HG02884 (cell line): ENCODE data around the gene TMX3.

ENCODE experiments used
- ATAC-seq: cut with Tn5 transposase; IDR thresholded peaks from one replicate; pipeline ENCODE4 v1.9.1; 2021; ENCODE audit warnings: mild to moderate bottlenecking, moderate library complexity; ENCODE audit not compliant: unreplicated experiment

TMX3 gene, protein sequence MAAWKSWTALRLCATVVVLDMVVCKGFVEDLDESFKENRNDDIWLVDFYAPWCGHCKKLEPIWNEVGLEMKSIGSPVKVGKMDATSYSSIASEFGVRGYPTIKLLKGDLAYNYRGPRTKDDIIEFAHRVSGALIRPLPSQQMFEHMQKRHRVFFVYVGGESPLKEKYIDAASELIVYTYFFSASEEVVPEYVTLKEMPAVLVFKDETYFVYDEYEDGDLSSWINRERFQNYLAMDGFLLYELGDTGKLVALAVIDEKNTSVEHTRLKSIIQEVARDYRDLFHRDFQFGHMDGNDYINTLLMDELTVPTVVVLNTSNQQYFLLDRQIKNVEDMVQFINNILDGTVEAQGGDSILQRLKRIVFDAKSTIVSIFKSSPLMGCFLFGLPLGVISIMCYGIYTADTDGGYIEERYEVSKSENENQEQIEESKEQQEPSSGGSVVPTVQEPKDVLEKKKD

DNA sequence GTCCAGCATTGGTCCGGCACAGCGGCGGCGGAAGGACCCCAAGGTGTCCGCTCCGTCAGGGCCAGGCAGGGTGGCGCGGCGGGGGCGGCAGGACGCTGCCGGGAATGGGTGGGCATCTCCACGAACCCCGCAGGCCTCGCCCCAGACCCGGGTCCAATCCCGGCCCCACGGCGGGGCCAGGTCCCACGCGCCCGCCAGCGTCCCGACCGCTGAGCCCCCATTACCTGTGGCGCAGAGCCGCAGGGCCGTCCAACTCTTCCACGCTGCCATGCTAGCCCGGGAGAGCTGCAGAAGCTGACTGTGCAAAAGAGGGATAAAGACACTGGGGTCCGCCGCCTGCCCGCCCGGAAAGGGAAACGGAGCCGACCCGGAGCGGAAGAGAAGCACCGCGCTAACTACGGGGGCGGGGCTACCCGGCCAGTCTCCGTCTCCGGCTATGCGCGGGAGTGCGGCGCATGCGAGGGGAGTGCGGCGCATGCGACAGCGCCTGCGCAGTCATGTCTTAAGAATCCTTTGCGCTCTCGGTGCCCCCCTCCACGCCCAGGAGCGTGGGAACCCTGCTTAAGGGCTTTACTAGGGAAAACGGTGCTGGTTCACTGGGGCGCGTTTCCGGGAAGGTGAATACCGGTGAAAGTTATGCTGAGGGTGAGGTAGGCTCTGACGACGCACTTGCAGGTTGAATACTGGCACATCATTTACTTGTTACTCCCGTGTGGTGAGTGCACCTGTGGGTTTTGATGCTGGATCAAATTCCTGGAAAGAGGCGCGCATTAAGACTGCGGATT, at the start of gene TMX3:
Gene TMX3, minus strand, starts transcription at position 397 of the 785 bp plus-strand sequence. Its CDS starts 127 bp downstream, at position 270.
- peak; percentile 94 for ATAC-seq

DNA sequence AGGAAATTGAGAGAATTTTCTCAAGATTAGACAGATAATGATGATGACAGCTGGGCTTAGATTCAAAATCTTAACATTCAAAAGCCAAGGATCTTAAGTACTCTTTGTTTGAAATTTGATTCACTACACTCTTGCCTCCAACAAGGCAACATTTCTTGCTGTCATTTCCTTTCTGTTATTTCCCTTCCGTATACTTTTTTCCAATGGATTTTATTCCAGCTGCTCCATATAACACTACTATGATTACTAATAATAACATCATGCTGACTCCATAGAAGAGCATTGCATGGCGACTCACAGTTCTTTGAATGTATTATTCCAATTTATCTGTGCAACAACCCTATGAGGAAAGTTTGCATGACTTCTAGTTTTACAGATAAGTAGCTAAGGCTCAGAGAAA, 49.1 kb upstream of the TMX3 start:
- no peak for ATAC-seq

DNA sequence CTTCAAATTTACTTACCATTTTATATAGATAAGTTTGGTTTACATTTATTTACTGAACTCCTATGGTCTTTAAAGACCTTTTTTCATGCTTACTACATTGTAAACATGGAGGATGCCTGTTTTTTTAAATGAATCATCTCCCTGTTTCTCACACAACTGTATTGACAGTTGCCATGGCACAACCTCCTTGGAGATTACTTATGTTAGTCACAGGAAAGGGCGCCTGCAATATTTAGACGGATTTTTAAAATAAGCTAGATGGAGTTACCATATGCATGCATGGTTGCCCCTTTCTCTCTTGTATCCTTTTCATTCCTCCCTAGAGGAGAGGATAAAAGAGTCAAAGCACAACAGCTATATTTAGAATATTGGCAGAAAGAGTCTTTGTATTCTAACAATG, 48.2 kb upstream of the TMX3 start:
- no peak for ATAC-seq

DNA sequence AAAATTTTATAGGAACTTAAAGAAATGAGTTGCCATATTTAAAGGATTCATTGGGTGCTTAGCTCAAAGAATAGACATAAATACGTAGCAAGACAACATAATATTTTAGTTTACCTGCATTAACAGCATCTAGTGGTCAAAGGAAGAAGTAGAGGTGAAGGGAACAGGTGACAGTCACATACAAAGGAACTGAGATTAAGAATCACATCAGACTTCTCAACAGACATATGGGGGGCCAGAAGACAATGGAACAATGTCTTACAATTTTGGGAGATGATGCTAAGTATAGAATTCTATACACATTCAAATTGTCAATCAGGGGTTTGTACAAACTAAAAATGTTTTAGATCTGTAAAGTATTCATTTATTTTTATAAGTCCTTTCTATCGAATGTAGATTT, 44.4 kb upstream of the TMX3 start:
- ATAC-seq, result no peak

DNA sequence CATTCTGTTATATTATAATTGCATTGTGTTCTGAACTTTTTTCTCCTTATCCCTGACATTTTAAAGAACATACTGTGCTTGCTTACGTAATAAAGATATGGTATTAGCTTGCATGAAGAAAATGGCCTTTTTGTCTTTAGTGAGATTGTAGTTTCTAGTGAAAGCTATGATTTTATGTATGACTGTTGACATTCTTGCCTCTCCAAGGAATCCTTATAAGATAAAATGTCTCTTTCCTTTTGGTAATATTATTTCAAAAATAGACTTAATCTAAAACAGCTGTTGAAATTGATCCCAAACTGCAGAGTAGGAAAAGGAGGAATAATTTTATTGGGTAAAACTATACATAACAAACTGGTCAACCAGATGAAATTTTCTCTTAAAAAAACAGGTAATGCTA, 42.2 kb upstream of the TMX3 start:
- ATAC-seq, result no peak

DNA sequence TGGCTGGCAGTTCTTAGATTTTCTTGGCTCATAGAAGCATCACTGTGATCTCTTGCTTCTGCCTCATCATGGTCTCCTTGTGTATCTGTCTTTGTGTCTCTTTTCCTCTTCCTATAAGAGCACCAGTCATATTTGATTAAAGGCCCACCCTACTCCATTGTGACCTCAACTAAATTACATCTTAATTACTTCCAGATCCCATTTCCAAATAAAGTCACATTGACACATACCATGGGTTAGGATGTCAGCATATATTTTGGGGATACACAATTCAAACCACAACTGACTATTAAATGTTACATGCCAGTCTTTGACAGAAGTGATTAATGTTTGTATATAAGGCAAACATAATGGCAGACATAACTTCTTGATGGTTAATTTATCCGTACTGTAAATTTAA, 27.3 kb upstream of the TMX3 start:
- no peak for ATAC-seq

DNA sequence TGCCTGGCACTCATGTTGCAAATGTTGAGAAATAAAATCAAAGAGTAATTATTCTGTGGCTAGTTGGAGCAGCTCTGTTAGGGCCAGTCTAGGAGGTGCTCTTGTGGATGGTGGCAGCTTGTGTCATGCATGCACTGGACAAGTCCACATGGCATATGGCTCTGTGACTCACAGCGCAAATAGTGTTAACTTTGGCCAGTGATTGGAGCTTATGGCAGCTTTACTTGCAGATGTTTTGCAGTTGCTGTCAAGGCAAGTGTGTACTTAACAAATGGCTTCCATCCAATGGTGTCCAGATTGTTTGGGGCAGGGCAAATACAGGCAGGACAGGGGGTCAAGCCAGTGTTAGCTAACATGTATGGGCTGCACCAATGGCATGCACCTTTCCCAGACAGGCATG, 26.1 kb upstream of the TMX3 start:
- no peak for ATAC-seq

DNA sequence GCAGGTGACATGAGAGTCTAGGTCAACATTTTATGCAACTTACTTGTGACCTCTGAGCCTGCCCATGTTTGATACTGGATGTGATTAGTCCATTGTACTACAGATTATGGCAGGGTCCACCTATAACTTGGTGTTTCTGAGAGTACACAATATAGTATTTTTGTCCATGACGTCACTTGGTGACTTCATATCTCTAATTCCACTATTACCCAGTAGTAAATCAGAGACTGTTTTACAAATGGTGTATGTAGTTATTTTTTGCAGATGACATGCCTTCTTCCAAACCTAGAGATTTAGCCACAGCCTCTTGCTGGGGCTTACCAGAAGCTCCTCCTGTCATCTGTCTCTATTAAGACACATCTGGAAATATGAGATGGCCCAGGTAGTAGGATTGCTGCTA, 24.6 kb upstream of the TMX3 start:
- no peak for ATAC-seq

DNA sequence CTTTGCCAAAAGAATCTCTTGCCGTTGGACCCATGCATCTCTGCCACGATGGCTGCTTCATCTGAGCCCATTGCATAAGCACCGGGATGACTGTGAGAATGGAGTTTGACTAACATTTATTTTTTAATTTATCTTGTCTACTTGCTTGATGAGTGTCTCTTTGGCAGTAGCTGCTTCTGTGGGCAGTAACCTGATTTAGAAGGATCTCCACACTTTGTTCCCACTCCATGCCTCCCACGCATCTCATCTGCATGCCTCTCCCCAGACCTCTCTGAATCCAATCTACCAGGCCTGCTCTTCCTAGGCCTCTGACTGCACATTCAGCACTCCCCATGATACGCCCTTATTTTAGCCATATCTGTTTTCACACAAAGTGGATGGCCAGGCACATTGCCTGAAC, 23.7 kb upstream of the TMX3 start:
- no peak for ATAC-seq

DNA sequence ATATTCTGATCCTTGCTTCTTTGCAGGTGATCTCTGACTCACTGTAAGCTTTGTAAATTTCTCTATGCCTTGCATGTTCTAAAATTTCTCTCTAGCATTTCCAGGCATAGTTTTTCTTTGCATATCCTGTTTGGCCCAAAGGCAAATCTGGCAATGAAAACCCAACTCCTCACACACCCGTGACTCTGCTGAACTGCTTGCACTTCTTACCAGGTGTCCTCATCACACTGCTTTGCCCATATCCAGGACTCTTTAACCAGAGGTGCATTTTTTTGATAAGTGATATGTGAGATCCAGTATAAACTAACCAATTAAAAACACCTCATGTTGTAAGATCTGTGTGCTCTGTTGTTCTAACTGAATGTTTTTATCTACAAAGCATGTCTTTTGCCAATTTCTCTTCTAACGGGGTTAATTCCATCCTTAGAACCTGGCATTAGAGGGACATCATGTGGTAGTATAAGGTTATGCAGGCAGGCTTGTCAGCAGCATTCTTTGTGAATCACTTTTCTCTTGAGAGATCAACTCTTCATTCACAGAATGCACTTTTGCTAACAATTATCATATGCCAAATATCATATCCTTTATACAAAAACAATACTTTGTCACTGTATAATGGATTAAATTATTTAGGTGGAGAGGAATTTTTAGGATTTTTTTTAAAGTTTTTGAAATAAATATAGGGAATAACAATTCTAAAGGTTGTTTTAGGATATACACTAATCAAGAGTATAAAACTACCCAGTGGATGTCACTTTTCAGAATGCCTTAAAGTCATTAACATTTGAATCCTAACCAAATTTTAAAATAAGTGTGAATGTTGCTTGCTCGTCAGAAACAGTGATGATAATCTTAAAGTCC, 20.8 kb upstream of the TMX3 start:
- peak; percentile 93 for ATAC-seq

DNA sequence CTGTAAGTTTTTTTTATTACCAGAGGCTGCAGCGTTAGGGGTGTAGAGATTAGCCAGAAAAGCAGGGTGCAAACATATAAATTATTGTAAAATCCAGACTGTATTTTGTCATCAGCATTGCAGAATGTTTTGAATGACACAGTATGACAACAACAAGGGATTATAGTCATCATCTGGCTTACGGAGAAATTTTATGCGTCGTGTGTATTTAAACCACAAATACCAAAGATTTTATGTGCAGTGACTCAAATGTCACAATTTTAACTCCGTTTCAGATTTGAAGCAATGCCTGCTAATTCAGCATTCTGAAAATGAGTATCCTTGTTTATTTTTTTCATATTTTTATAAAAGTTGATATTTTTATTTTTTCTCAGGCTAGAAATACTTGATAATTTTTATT, 19.4 kb upstream of the TMX3 start:
- no peak for ATAC-seq

DNA sequence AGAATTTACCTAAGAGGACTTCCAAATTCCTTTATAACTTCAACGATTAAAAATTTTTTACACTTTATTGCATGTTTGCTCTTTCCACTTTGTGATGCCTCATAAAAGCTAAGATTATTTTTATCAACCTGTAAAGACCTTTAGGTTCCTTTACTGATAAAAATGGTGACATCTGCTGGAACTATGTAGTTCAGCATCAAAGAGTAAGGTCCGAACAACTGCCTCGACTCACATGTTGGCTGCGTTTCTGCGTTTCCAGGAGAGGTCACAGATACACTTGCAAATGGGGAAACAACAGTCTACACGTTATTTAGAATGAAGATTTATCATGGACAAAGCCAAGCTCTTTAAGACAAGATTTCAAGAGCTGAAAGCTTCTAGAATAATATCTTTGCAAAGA, 18.8 kb upstream of the TMX3 start:
- no peak for ATAC-seq

DNA sequence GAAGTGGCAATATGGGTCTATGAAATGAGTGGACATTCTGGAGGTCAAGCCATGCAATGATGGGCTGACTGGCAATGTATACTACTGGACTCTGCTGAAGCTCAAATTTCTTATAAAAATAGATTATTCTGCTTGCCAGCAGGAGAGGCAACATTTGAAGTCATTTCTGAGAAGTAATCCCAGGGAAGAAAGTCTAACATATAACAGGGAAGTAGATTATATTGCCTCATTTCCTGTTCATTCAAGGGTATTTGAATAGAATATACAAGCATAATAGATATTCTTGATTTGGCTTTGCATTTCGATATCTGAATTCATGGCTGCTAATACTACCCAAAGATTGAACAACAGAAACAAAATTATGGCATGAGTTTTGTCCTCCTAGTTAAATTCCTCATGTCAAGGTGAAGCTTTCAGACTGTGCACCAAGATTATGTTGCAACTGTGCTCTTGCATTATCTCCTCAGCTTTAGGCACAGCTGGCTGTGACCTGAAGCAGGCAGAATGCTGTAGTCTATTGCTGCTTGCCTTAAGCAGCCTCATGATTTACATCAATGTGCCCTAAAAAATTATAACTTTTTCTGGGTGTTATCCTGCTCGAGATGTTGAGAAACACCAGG, 13.3 kb upstream of the TMX3 start:
- ATAC-seq, result no peak

DNA sequence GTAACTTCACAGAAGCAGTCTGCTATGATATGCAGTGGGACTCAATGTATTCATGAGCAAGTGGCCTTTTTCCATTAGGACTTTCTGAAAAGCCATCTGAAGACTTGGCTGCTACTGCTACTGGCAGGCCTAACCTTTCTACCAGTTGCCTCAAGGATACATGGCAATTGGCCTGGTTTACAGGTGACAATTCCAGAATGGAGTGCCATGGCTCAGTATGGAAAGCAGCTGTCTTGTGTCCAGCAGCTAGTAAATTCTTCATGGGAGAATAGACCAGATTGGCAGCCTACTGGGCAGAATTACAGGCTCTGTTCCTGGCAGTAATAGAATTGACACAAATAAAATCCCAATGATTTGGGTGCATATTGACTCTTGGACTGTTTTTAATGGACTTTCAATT, 12.6 kb upstream of the TMX3 start:
- no peak for ATAC-seq

DNA sequence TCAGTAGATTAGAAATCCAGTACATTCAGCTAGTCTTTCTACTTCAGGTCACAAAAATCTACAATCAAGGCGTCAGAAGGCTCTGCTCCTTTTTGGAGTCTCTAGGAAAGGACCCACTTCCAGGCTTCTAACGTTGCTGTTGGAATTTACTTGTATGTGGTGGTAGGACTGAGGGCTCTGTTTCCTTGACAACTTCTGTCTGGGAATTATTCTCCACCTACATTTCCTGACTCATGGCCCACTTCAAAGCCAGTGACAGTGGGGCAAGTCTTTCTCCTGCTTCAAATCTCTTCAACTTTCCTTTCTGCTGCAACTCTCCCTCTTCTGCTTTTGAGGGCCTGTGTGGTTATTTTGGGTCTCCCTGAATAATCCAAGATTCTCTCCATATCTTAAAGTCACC, 10.4 kb upstream of the TMX3 start:
- no peak for ATAC-seq

DNA sequence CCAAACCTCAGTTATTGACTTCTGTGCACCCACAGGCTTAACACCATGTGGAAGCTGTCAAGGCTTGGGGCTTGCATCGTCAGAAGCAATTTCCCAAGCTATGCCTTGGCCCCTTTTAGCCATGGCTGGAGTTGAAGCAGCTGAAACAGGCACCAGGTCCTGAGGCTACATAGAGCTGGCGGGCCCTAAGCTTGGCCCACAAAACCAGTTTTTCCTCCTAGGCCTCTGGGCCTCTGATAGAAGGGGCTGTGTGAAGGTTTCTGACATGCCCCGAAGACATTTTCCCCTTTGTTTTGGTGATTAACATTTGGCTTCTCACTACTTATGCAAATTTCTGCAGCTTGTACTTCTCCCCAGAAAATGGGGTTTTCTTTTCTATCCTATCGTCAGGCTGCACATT, 9.1 kb upstream of the TMX3 start:
- ATAC-seq, result no peak

DNA sequence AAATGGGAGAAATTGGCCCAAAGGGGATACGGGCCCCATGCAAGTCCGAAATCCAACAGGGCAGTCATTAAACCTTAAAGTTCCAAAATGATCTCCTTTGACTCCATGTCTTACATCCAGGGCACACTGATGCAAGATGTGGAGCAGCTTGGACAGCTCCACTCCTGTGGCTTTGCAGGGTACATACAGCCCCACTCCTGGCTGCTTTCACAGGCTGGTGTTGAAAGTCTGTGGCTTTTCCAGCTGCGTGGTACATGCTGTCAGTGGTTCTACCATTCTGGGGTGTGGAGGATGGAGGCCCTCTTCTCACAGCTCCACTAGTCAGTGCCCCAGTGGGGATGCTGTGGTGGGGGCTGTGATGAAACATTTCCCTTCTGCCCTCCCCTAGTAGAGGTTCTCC, 8.6 kb upstream of the TMX3 start:
- ATAC-seq, result no peak

DNA sequence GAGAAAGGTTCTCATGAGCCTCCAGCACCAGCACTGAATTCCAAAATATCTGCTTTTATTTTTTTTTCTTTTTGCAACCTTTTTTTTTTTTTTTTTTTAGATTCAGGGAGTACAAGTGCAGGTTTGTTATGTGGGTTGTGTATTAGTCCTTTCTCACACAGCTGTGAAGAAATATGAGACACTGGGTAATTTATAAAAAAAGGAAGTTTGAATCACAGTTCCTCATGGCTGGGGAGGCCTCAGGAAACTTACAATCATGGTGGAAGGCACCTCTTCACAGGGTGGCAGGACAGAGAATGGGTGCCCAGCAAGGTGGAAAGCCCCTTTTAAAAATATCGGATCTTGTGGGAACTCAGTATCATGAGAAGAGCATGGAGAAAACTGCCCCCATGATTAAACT, 7.9 kb upstream of the TMX3 start:
- no peak for ATAC-seq

DNA sequence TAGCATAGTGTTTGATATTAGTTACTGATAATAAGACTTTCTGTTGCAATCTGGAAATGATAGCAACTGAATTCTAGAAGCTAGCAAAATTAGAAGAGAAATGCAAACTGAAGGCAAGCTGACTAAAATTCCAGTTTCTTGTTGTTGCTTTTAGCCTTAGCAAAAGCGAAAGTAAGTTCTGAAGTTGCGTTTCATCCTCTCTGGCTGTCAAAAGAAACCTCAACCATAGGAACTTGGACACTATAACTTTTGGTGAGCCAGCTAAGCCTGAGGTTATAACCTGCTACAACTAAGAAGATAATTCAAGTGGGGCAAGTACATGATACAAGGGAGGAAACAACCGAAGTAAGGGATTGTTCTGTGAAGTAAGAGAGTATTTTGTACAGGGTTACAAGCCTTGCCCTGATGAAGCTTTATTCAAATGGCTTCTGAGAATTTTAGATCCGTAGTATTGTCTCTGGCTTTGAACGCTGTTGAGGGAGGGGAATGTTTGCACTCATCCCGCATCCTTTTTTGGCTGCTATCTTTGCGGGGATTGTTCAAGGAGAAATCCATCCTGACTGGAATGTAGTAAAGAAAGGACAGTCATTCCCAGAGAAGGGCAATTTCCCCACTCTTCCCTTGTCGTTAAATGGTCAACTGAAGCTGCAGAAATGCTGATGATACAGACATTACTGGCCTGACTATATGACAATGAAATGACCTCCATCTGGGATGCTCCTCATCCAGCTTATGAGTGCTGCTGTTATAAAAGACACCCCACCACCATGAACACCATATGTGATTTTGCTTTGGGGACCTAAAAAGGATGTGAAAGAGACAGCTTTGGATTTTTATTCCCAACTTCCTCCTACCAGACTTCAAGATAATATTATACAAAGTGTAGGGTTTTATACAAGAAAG, 7.0 kb upstream of the TMX3 start:
- ATAC-seq, result peak; percentile 91

DNA sequence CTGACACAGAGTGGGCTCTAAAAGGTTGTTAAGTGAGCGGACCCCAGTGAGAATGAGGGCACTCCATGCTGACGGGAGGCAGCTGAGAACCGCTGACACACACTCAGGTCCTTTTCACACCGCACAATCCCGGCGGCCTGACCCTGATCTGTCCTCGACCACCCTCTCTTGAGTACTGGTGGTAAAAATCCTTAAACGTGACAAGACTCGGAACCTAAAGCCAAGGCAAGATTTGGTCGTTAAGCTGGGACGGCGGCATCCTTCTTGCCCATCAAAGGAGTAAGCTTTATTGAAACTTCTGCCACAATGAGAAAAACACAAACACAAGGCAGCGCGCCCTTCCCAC, 569 bp downstream of the TMX3 start:
- no peak for ATAC-seq
